ENCODE data around the gene FOXA1.

GRCh38 chr14:37579274-37579673, 15.8 kb downstream of the FOXA1 start:
- TF ChIP-seq CTCF (tag by site-specific recombination; IDR thresholded peaks at IDR 0.05) (no peak), ZNF626 (tag by site-specific recombination; IDR thresholded peaks at IDR 0.05) (no peak), MYNN (tag by site-specific recombination; IDR thresholded peaks at IDR 0.05; ENCODE audit: borderline replicate concordance) (no peak), GLI2 (tag by site-specific recombination; IDR thresholded peaks at IDR 0.05; ENCODE audit: borderline replicate concordance, low read depth) (no peak), ZNF354C (tag by site-specific recombination; IDR thresholded peaks at IDR 0.05; ENCODE audit: borderline replicate concordance, low read depth) (no peak), SP7 (tag by site-specific recombination; IDR thresholded peaks at IDR 0.05) (no peak), WT1 (tag by site-specific recombination; IDR thresholded peaks at IDR 0.05) (no peak), ZBTB7A (tag by site-specific recombination; IDR thresholded peaks at IDR 0.05; ENCODE audit: low read depth) (no peak), ZNF423 (tag by site-specific recombination; IDR thresholded peaks at IDR 0.05) (no peak), IKZF3 (tag by site-specific recombination; IDR thresholded peaks at IDR 0.05) (no peak), ZNF518A (tag by site-specific recombination; conservative IDR thresholded peaks at IDR 0.05; ENCODE audit: low read depth) (no peak), ZNF561 (tag by site-specific recombination; IDR thresholded peaks at IDR 0.05; ENCODE audit: borderline replicate concordance) (no peak), TRIM28 (IDR thresholded peaks at IDR 0.05; ENCODE audit: borderline replicate concordance, low read length) (no peak)
